Subcutaneous abdominal adipose tissue (tissue), 5 donors: ENCODE measurements around the gene PSKH1.
"Not testable (repeated sequence)": the region's sequence is repeated elsewhere in the genome, so short reads cannot be mapped to it uniquely, and the experiment has no call there.

Experiments used
- H3K27ac ChIP-seq: one replicate; pipeline ENCODE4 v1.7.0; 2013; ENCODE audit warnings: low read depth, mild to moderate bottlenecking, inconsistent platforms, low read length, moderate library complexity
- H3K27me3 ChIP-seq, 5 donors: one replicate each; pipeline ENCODE4 v1.7.0; 2013; ENCODE audit warnings: low read length in 5 of 5, inconsistent platforms in 1 of 5; ENCODE audit not compliant: control insufficient read depth in 5 of 5, insufficient read depth in 4 of 5
- H3K36me3 ChIP-seq, 5 donors: one replicate each; pipeline ENCODE4 v1.7.0; 2013; ENCODE audit warnings: low read length in 5 of 5; ENCODE audit not compliant: control insufficient read depth in 5 of 5, insufficient read depth in 5 of 5
- H3K4me1 ChIP-seq, 5 donors: one replicate each; pipeline ENCODE4 v1.7.0; 2013; ENCODE audit warnings: low read length in 5 of 5, mild to moderate bottlenecking in 3 of 5, moderate library complexity in 1 of 5; ENCODE audit not compliant: control insufficient read depth in 5 of 5, insufficient read depth in 5 of 5
- H3K4me3 ChIP-seq, 5 donors: one replicate each; pipeline ENCODE4 v1.7.0; 2013; ENCODE audit warnings: low read length in 5 of 5, low read depth in 1 of 5
- H3K9ac ChIP-seq, 5 donors: one replicate each; pipeline ENCODE4 v1.7.0; 2013; ENCODE audit warnings: low read length in 5 of 5, mild to moderate bottlenecking in 4 of 5, moderate library complexity in 3 of 5
- H3K9me3 ChIP-seq, 5 donors: one replicate each; pipeline ENCODE4 v1.7.0; 2013; ENCODE audit warnings: low read length in 5 of 5; ENCODE audit not compliant: control insufficient read depth in 5 of 5
- donor health status: healthy.
- donor health status: healthy.
- donor health status: healthy.
- donor health status: healthy.
- donor health status: healthy.

PSKH1 gene

GRCh38 chr16:67907397-67908180, 14.5 kb downstream of the PSKH1 start:
- peaks cover 2 to 53% (median 43%) of the 10 kb centered on the region in 5 donors for H3K36me3 ChIP-seq

DNA sequence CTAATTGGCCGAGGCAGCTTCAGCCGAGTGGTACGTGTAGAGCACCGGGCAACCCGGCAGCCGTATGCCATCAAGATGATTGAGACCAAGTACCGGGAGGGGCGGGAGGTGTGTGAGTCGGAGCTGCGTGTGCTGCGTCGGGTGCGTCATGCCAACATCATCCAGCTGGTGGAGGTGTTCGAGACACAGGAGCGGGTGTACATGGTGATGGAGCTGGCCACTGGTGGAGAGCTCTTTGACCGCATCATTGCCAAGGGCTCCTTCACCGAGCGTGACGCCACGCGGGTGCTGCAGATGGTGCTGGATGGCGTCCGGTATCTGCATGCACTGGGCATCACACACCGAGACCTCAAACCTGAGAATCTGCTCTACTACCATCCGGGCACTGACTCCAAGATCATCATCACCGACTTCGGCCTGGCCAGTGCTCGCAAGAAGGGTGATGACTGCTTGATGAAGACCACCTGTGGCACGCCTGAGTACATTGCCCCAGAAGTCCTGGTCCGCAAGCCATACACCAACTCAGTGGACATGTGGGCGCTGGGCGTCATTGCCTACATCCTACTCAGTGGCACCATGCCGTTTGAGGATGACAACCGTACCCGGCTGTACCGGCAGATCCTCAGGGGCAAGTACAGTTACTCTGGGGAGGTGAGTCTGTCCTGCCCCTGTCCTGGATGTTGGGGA, 16.1 kb downstream of the PSKH1 start:
- Histone ChIP-seq H3K27ac (no peak overlapping the region), H3K36me3 (peaks cover 2 to 43% (median 36%) of the 10 kb centered on the region in 5 donors), H3K4me1 (peaks cover 0 to 3% (median 0%) of the 10 kb centered on the region in 5 donors), H3K27me3 (no peaks in the 10 kb centered on the region), H3K9me3 (no peaks in the 10 kb centered on the region), H3K9ac (no peak overlapping the region), H3K4me3 (no peak overlapping the region)

More at GRCh38 chr16:67907397-67908180, 14.5 kb downstream of the PSKH1 start:
- H3K9ac ChIP-seq, result peak overlapping the region in 1 of 5 donors; percentile 17
- no peaks in the 10 kb centered on the region for H3K27me3 ChIP-seq
- no peak overlapping the region for H3K4me3 ChIP-seq
- no peaks in the 10 kb centered on the region for H3K9me3 ChIP-seq
- peaks cover 0 to 9% (median 0%) of the 10 kb centered on the region in 5 donors for H3K4me1 ChIP-seq
- no peak overlapping the region for H3K27ac ChIP-seq

DNA sequence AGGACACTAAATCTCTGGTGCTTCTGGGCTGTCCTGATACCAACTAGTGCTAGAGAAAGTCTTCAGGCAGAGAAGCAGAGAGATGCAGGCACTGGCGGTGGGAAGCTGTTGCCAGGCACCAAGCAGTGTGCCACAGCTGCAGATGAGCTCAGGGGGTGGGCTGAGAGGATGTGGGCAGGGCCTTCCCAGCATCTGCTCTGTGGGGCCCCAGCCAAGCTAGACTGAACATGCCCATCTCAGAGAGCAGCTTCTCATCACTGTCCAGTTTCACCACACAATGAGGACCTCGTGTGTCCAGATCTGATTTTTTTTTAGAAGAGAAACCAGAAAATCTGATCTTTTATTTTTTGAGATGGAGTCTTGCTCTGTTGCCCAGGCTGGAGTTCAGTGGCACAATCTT, 17.1 kb downstream of the PSKH1 start:
- Histone ChIP-seq H3K36me3 (peaks cover 2 to 47% (median 36%) of the 10 kb centered on the region in 5 donors), H3K9me3 (no peaks in the 10 kb centered on the region), H3K9ac (no peak overlapping the region), H3K27ac (no peak overlapping the region), H3K4me1 (peaks cover 0 to 3% (median 0%) of the 10 kb centered on the region in 5 donors), H3K27me3 (no peaks in the 10 kb centered on the region), H3K4me3 (no peak overlapping the region)

DNA sequence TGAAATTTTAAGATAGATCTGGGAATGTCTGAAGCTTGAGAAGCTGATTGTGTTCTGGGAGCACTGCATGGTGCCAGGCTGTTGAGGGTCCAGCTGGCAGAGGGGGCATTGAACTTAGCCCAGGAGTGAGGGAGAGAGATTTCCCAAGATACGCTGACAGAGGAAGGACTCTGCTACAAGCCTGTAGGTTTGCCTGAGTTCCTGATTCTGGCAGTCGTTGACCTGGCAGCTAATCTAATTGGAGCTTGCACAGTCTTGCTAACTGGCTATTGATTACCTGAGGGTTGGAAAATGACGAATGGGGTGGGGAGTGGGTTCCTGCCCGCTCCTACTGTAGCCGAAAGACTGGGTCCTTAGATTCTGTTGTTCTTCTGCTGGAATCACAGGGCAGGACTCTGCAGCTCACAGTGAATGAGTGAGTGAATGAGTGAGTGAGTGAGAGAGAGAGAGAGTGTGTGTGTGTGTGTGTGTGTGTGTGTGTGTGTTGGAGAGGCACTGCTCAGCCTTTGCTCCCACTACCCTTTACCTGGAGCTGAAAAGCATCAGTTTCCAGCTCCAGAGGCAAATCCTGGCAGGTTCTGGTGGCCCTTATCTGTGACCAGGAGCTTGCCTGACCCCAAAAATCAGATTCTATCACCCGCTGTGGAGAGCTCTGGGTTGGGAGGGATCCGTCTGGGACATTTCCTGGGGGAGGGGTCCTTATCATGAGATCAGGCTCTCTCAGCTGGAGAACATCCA, 21.9 kb downstream of the PSKH1 start:
- H3K9ac ChIP-seq, result no peak overlapping the region
- no peak overlapping the region for H3K27ac ChIP-seq

DNA sequence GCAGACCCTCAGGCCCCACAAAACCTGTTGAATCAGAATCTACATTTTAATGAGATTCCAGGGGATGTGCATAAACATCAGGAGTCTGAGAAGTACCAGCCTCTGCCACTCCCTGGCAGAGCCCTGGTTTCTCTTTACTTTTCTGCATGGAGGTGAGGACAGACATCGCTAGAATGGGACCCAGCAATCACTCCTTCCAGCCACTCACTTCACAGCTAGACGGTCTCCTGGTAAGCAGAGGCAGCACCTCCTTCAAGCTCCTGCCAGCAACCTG, 22.4 kb downstream of the PSKH1 start:
- Histone ChIP-seq H3K36me3 (peaks cover 0 to 56% (median 34%) of the 10 kb centered on the region in 5 donors), H3K4me1 (peaks cover 1 to 35% (median 25%) of the 10 kb centered on the region in 5 donors)
- not testable (repeated sequence) for H3K27ac ChIP-seq, H3K27me3 ChIP-seq, H3K9ac ChIP-seq, H3K9me3 ChIP-seq, H3K4me3 ChIP-seq

More for the DNA sequence above, 21.9 kb downstream of the PSKH1 start:
- Histone ChIP-seq H3K9me3 (no peaks in the 10 kb centered on the region), H3K4me3 (no peak overlapping the region), H3K36me3 (peaks cover 0 to 61% (median 37%) of the 10 kb centered on the region in 5 donors), H3K4me1 (peaks cover 1 to 35% (median 25%) of the 10 kb centered on the region in 5 donors), H3K27me3 (no peaks in the 10 kb centered on the region)

GRCh38 chr16:67915831-67916723, 23.0 kb downstream of the PSKH1 start:
- Histone ChIP-seq H3K9me3 (no peaks in the 10 kb centered on the region), H3K27me3 (no peaks in the 10 kb centered on the region), H3K4me1 (peaks cover 1 to 35% (median 25%) of the 10 kb centered on the region in 5 donors), H3K36me3 (peaks cover 0 to 50% (median 31%) of the 10 kb centered on the region in 5 donors), H3K27ac (no peak overlapping the region), H3K4me3 (no peak overlapping the region), H3K9ac (no peak overlapping the region)

DNA sequence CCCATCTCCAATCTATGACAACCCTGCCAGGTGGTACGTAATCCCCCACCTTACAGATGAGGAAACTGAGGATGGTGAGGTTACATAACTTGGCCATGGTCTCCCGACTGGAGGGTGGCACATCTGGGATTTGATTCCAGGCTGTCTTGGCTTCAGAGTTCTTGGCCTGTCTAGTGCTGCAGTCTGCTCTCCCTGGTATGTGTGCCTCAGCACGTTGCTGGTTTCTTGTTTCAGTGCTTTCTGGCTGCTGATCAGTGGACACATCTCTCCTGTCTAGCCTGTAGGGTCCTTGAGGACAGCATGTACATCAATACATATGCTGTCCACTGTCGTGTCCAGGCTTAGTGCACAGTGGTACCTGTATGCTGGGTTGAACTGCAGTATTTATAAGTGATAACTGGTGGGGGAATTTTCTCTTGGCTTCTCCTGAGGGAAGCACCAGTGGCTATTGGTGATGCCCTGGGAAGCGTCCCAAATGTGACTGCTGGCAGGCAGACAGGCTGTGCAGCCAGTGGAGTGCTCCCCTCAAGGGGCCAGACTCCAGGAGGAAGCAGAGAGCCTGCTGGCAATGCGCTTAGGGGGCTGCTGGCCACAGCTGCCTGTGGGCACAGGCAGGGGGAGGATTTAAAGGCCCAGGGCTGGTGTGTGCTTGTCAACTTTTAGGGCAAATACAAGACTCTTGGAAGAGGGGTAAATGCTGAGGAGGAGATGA, 24.2 kb downstream of the PSKH1 start:
- Histone ChIP-seq H3K9me3 (no peaks in the 10 kb centered on the region), H3K4me1 (peaks cover 1 to 35% (median 25%) of the 10 kb centered on the region in 5 donors), H3K9ac (peak overlapping the region in 1 of 5 donors; percentile 41), H3K27ac (peak overlapping the region; percentile 18), H3K36me3 (peaks cover 0 to 40% (median 21%) of the 10 kb centered on the region in 5 donors), H3K27me3 (no peaks in the 10 kb centered on the region), H3K4me3 (no peak overlapping the region)

- Histone ChIP-seq H3K4me1 (peaks cover 1 to 35% (median 25%) of the 10 kb centered on the region in 5 donors), H3K4me3 (no peak overlapping the region), H3K9me3 (no peaks in the 10 kb centered on the region), H3K9ac (peak overlapping the region in 1 of 5 donors; percentile 41), H3K36me3 (peaks cover 0 to 45% (median 20%) of the 10 kb centered on the region in 5 donors), H3K27ac (peak overlapping the region; percentile 18), H3K27me3 (no peaks in the 10 kb centered on the region)
These were observed 24.8 kb downstream of the PSKH1 start for GRCh38 chr16:67917852-67918236.
